ENCODE data around the gene NVL. TPM values are rescaled to one million over a fixed set of nuclear protein-coding genes. Genes with fewer than 3 reads are reported as not detected.

Gene NVL
- total and polyA plus RNA-seq, 4 donors: 12.8 to 41.5 (median 29.1) TPM

- Histone ChIP-seq H3K9ac (ENCODE audit: insufficient read depth in 1 of 2, low read length in 2 of 2) (no peak overlapping the region), H3K4me3 (no peak overlapping the region), H3K27ac (ENCODE audit: low read depth in 1 of 2, low read length in 1 of 2) (no peak overlapping the region), H3K27me3 (ENCODE audit: control insufficient read depth in 3 of 3, insufficient read depth in 3 of 3, low read length in 2 of 3) (no peaks in the 10 kb centered on the region), H3K9me3 (ENCODE audit: control insufficient read depth in 4 of 4, insufficient read depth in 3 of 4, low read length in 3 of 4) (no peaks in the 10 kb centered on the region), H3K4me1 (ENCODE audit: control insufficient read depth in 5 of 5, insufficient read depth in 5 of 5, low read length in 5 of 5) (no peaks in the 10 kb centered on the region), H3K36me3 (ENCODE audit: control insufficient read depth in 4 of 4, insufficient read depth in 4 of 4, low read length in 4 of 4) (peaks cover 2 to 27% (median 11%) of the 10 kb centered on the region in 4 donors)
- WGBS, 2 donors: 85 to 91% methylated on average over 3 of the region's 3 CpGs
- DNase-seq: no peak
- ATAC-seq (ENCODE audit: insufficient read depth, low FRiP score): no peak
- TF ChIP-seq CTCF (IDR thresholded peaks at IDR 0.05; ENCODE audit: control extremely low read depth, extremely low read depth): no peak
Measured at GRCh38 chr1:224266105-224266914, 63.7 kb downstream of the NVL start.

- no peak for TF ChIP-seq CTCF (IDR thresholded peaks at IDR 0.05; ENCODE audit: control extremely low read depth, extremely low read depth)
- Histone ChIP-seq H3K4me3 (no peak overlapping the region), H3K9me3 (ENCODE audit: control insufficient read depth in 4 of 4, insufficient read depth in 3 of 4, low read length in 3 of 4) (no peaks in the 10 kb centered on the region), H3K9ac (ENCODE audit: insufficient read depth in 1 of 2, low read length in 2 of 2) (no peak overlapping the region), H3K27me3 (ENCODE audit: control insufficient read depth in 3 of 3, insufficient read depth in 3 of 3, low read length in 2 of 3) (no peaks in the 10 kb centered on the region), H3K36me3 (ENCODE audit: control insufficient read depth in 4 of 4, insufficient read depth in 4 of 4, low read length in 4 of 4) (peaks cover 2 to 23% (median 12%) of the 10 kb centered on the region in 4 donors), H3K27ac (ENCODE audit: low read depth in 1 of 2, low read length in 1 of 2) (no peak overlapping the region), H3K4me1 (ENCODE audit: control insufficient read depth in 5 of 5, insufficient read depth in 5 of 5, low read length in 5 of 5) (no peaks in the 10 kb centered on the region)
- ATAC-seq (ENCODE audit: insufficient read depth, low FRiP score) (no peak), DNase-seq (no peak)
- WGBS, 2 donors: 84 to 90% methylated on average over 6 of the region's 6 CpGs
Measured at GRCh38 chr1:224264321-224264720, 65.7 kb downstream of the NVL start.

- Histone ChIP-seq H3K9ac (ENCODE audit: insufficient read depth in 1 of 2, low read length in 2 of 2) (no peak overlapping the region), H3K27me3 (ENCODE audit: control insufficient read depth in 3 of 3, insufficient read depth in 3 of 3, low read length in 2 of 3) (no peaks in the 10 kb centered on the region), H3K27ac (ENCODE audit: low read depth in 1 of 2, low read length in 1 of 2) (no peak overlapping the region), H3K9me3 (ENCODE audit: control insufficient read depth in 4 of 4, insufficient read depth in 3 of 4, low read length in 3 of 4) (no peaks in the 10 kb centered on the region), H3K4me1 (ENCODE audit: control insufficient read depth in 5 of 5, insufficient read depth in 5 of 5, low read length in 5 of 5) (no peaks in the 10 kb centered on the region), H3K36me3 (ENCODE audit: control insufficient read depth in 4 of 4, insufficient read depth in 4 of 4, low read length in 4 of 4) (peaks cover under 1 to 20% (median 9%) of the 10 kb centered on the region in 4 donors), H3K4me3 (no peak overlapping the region)
- TF ChIP-seq CTCF (IDR thresholded peaks at IDR 0.05; ENCODE audit: control extremely low read depth, extremely low read depth): no peak
- no peak for ATAC-seq (ENCODE audit: insufficient read depth, low FRiP score)
- 60 to 81% methylated on average over 2 of the region's 2 CpGs for WGBS, 2 donors
- no peak for DNase-seq
Measured at GRCh38 chr1:224262373-224263054, 67.5 kb downstream of the NVL start.
